HEK293 (cell line): Measurements from ENCODE around the gene ATP23.

ENCODE experiments used
- YY2 ChIP-seq: fragments of 450-650 bp; formaldehyde crosslinking; IDR thresholded peaks from 2 replicates; pipeline ENCODE4 v1.5.1; 2016; ENCODE audit warnings: missing biosample characterization, missing genetic modification characterization
- ZBTB8A ChIP-seq: fragments of 450-650 bp; formaldehyde crosslinking; IDR thresholded peaks from 2 replicates; pipeline ENCODE4 v1.5.1; 2016; ENCODE audit warnings: missing biosample characterization, missing genetic modification characterization
- ZEB2 ChIP-seq: fragments of 450-650 bp; formaldehyde crosslinking; IDR thresholded peaks from 2 replicates; pipeline ENCODE4 v1.5.1; 2016; ENCODE audit warnings: missing biosample characterization, missing genetic modification characterization
- ZIC2 ChIP-seq: fragments of 450-650 bp; formaldehyde crosslinking; IDR thresholded peaks from 2 replicates; pipeline ENCODE4 v1.5.1; 2016; ENCODE audit warnings: missing biosample characterization, missing genetic modification characterization
- ZNF426 ChIP-seq: fragments of 450-650 bp; formaldehyde crosslinking; IDR thresholded peaks from 2 replicates; pipeline ENCODE4 v1.5.1; 2017; ENCODE audit warnings: missing biosample characterization, missing genetic modification characterization, mild to moderate bottlenecking, inconsistent platforms, moderate library complexity
- ZNF518A ChIP-seq: fragments of 450-650 bp; formaldehyde crosslinking; conservative IDR thresholded peaks from 2 replicates; pipeline ENCODE4 v1.5.1; 2016; ENCODE audit warnings: low read depth, missing biosample characterization, missing genetic modification characterization
- ZNF529 ChIP-seq: fragments of 450-650 bp; formaldehyde crosslinking; IDR thresholded peaks from 2 replicates; pipeline ENCODE4 v1.5.1; 2017; ENCODE audit warnings: missing genetic modification characterization, missing biosample characterization; ENCODE audit not compliant: insufficient replicate concordance
- ZNF558 ChIP-seq: fragments of 450-650 bp; formaldehyde crosslinking; IDR thresholded peaks from 2 replicates; pipeline ENCODE4 v1.5.1; 2016; ENCODE audit warnings: missing biosample characterization, missing genetic modification characterization
- ZNF692 ChIP-seq: fragments of 450-650 bp; formaldehyde crosslinking; IDR thresholded peaks from 2 replicates; pipeline ENCODE4 v1.5.1; 2016; ENCODE audit warnings: missing biosample characterization, missing genetic modification characterization
- ZSCAN5A ChIP-seq: fragments of 450-650 bp; formaldehyde crosslinking; IDR thresholded peaks from 2 replicates; pipeline ENCODE4 v1.5.1; 2016; ENCODE audit warnings: missing biosample characterization, missing genetic modification characterization
- TF ChIP-seq, protein P1 (sequence below): fragments of 450-650 bp; formaldehyde crosslinking; IDR thresholded peaks from 2 replicates; pipeline ENCODE4 v1.5.1; 2016; ENCODE audit warnings: missing biosample characterization, missing genetic modification characterization
- TF ChIP-seq, protein P2 (sequence below): fragments of 450-650 bp; formaldehyde crosslinking; IDR thresholded peaks from 2 replicates; pipeline ENCODE4 v1.5.1; 2016; ENCODE audit warnings: missing biosample characterization, missing genetic modification characterization
- TF ChIP-seq, protein P3 (sequence below): fragments of 450-650 bp; formaldehyde crosslinking; IDR thresholded peaks from 2 replicates; pipeline ENCODE4 v1.5.1; 2016; ENCODE audit warnings: missing biosample characterization, missing genetic modification characterization

The ATP23 gene

DNA sequence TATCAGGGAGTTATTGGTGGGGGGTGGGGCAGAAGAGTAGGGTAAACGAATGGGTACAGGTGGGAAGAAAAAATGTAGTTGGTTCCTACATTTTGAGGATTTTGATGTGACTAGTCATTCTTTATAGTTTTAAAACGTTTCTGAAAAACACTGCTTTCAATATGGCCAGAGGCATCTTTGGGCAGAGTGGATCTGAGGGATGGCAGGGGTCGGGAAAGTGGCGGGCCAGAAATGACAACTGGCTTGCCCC, 527 bp upstream of the ATP23 start (continued):
- TF ChIP-seq, protein P1, sequence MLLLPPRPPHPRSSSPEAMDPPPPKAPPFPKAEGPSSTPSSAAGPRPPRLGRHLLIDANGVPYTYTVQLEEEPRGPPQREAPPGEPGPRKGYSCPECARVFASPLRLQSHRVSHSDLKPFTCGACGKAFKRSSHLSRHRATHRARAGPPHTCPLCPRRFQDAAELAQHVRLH, result no peak
- TF ChIP-seq ZEB2 (tag by site-specific recombination) (0 out of 2 replicates have a peak, but pooled peaks have one; percentile 40), ZIC2 (tag by site-specific recombination) (no peak), ZNF529 (tag by site-specific recombination) (no peak), YY2 (tag by site-specific recombination) (peak; percentile 54), ZNF558 (peak; percentile 49; the same call in 1 of the 2 replicates), ZBTB8A (no peak), ZSCAN5A (tag by site-specific recombination) (no peak), ZNF518A (tag by site-specific recombination) (peak; percentile 49; the same call in 1 of the 2 replicates), ZNF426 (tag by site-specific recombination) (no peak), ZNF692 (tag by site-specific recombination) (peak; percentile 22; the same call in 1 of the 2 replicates)
- TF ChIP-seq, protein P2, sequence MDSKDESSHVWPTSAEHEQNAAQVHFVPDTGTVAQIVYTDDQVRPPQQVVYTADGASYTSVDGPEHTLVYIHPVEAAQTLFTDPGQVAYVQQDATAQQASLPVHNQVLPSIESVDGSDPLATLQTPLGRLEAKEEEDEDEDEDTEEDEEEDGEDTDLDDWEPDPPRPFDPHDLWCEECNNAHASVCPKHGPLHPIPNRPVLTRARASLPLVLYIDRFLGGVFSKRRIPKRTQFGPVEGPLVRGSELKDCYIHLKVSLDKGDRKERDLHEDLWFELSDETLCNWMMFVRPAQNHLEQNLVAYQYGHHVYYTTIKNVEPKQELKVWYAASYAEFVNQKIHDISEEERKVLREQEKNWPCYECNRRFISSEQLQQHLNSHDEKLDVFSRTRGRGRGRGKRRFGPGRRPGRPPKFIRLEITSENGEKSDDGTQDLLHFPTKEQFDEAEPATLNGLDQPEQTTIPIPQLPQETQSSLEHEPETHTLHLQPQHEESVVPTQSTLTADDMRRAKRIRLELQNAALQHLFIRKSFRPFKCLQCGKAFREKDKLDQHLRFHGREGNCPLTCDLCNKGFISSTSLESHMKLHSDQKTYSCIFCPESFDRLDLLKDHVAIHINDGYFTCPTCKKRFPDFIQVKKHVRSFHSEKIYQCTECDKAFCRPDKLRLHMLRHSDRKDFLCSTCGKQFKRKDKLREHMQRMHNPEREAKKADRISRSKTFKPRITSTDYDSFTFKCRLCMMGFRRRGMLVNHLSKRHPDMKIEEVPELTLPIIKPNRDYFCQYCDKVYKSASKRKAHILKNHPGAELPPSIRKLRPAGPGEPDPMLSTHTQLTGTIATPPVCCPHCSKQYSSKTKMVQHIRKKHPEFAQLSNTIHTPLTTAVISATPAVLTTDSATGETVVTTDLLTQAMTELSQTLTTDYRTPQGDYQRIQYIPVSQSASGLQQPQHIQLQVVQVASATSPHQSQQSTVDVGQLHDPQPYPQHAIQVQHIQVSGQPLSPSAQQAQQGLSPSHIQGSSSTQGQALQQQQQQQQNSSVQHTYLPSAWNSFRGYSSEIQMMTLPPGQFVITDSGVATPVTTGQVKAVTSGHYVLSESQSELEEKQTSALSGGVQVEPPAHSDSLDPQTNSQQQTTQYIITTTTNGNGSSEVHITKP (tag by site-specific recombination), result peak; percentile 88
- TF ChIP-seq, protein P3, sequence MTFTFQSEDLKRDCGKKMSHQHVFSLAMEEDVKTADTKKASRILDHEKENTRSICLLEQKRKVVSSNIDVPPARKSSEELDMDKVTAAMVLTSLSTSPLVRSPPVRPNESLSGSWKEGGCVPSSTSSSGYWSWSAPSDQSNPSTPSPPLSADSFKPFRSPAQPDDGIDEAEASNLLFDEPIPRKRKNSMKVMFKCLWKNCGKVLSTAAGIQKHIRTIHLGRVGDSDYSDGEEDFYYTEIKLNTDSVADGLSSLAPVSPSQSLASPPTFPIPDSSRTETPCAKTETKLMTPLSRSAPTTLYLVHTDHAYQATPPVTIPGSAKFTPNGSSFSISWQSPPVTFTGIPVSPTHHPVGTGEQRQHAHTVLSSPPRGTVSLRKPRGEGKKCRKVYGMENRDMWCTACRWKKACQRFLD (tag by site-specific recombination), result no peak
